GM15510 (cell line): ENCODE results near the gene RPS27.
A peak's percentile ranks its signal among the peaks of the same experiment; 100 is the strongest.

Experiments
- POLR2A ChIP-seq: IDR thresholded peaks from 3 replicates; pipeline ENCODE4 v1.6.1; 2011; ENCODE audit warnings: borderline replicate concordance; ENCODE audit not compliant: insufficient read length; ENCODE audit errors: extremely low read depth

RPS27 gene

GRCh38 chr1:153990468-153991150, at the start of gene RPS27:
TSS of gene RPS27 (plus strand) at chr1:153990762. CDS start at chr1:153990797, 35 bp downstream.
- TF ChIP-seq POLR2A: peak; percentile 100

- TF ChIP-seq POLR2A: no peak
Measured at GRCh38 chr1:153941826-153942725, 48.5 kb upstream of the RPS27 start.

GRCh38 chr1:153942766-153943549, 47.6 kb upstream of the RPS27 start:
- TF ChIP-seq POLR2A: no peak

DNA sequence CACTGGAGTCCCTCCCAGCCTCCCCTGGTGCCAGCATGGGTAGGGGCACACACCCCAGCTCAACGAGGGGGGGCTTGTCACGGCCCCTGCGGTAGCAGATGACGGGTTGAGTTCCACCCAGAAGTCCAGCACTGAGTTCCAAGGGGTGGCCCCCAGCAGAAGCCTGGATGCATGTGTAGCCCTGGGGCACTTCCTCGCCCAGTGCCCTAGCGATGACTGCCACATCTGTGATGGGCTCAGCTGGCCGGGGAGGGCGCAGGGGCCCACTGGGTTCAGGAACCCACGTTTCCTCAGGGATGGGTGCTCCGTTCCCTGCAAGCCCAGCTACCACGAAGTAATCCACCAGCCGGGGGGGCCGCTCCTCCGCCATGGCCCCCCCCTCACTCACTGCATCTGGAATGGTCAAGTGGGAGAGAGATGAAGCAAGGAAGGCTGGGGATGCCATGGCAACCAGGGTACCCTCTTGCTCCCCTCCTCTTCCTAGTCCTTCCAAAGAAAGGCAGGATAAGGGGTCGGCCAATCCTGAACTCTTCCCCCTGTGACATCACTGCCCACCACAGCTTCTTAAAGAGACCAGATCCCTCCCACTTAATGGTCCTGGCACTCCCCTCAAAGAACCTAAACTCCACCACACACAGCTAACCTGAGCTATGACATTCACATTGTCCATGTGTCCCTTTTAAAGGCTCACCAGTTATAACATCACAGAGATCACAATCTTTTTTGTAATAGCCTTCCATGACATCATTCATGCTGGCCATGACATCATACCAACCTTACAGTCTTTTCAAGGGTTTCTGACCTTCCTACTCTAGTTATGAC, 46.3 kb upstream of the RPS27 start:
- no peak for TF ChIP-seq POLR2A

GRCh38 chr1:153944827-153945117, 45.8 kb upstream of the RPS27 start:
- no peak for TF ChIP-seq POLR2A

- peak; percentile 65 for TF ChIP-seq POLR2A
Measured at GRCh38 chr1:153945131-153945794, 45.3 kb upstream of the RPS27 start.

DNA sequence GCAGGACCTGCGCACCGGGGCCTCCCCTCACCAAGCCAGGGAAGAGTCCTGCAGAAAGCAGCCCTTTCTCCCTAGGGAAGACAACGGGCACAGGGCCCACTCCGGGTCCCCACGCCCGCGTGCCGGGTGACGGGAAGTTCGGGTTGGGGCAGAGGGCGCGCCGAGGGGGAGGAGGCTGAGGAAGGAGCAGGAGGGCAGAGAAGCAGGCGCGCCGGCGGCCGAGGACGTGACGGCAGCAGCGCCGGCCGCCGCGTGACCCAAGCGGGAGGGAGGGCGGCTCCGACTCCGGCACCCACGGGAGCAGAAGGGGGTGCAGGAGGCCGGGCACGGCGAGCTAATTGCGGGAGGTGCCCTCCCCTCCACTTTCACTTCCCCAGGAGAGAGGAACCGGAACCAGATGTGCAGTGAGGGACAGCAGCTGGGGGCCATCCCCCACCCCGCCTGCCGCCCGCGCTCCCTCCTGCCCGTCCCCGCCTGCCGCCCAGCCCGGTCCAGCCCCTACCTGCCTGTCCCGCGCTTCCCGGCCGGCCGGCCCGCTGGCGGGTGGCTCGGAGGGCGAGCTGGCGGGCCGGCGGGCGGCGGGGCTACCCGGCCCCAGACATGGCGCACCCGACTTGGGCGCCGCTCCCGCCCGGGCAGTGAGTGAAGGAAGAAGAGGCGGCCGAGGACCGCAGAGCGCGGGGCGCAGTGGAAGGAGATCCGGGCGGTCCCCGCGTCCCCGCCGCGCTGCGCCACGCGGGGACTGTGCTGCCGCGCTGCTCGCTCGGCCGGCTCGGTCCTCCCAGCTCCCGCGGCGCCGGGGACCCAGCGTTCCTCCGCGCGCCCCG, 44.6 kb upstream of the RPS27 start:
- peak; percentile 66 for TF ChIP-seq POLR2A

DNA sequence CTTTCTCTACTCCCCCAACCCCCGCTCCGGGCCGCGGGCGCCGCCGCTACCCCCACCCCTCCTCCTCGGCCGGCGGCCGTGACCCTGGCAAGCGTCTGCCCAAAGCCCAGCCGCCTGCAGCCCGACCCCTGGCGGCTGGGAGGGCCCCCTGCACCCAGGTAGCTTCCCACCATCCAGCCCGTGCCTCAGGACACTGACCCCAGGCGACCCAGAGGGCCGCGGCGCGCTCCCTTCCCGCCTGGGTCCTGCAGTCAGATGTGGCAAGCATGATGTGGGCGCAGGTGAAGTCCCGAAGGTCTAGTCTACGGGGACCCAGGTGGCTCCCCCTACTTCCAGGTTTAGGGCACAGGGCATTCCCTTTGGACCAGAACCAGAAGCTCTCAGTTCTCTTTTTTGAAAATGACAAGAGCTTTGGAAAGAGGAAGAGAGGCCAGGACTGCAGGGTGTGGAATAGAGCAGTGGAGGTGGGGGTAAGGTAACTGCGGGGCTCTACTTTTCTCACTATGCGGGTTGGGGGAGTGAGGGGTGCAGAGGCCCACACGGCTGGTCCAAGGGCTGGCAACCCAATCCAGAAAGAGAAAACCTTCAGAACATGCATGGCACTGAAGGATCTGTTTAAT, 43.8 kb upstream of the RPS27 start, which contains the start of gene DENND4B:
DENND4B (minus strand) TSS at position 97 of the 620 bp plus-strand sequence. CDS start 2,344 bp downstream, outside the sequence.
- peak; percentile 38 for TF ChIP-seq POLR2A

- TF ChIP-seq POLR2A: no peak
Measured at GRCh38 chr1:153951183-153951582, 39.4 kb upstream of the RPS27 start.

- TF ChIP-seq POLR2A: no peak
Measured at GRCh38 chr1:153951801-153952200, 38.8 kb upstream of the RPS27 start.

DNA sequence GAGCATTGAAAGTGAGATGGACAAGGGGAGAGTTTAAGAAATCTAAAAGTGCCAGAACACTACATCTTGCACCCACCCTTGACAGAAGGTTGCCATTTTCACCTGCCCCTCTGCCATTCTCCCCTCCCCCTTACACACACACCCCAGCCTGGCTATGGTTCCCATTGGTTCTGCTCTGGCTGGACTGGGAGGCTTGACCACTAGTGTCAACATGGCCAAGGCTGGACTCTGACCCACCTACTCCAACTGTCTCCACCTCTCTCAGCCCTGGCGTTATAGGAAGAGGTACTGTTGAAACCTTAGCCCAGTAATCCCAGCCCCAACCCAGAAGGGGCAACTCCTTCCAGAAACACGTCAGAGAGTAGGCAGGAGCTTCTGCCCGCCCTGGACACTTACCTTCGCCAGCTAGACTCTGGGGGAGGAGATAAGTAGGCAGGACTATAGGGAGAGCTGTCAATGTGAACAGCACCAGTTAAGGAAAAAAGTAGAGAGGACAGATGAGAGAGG, 36.6 kb upstream of the RPS27 start:
- TF ChIP-seq POLR2A: no peak

DNA sequence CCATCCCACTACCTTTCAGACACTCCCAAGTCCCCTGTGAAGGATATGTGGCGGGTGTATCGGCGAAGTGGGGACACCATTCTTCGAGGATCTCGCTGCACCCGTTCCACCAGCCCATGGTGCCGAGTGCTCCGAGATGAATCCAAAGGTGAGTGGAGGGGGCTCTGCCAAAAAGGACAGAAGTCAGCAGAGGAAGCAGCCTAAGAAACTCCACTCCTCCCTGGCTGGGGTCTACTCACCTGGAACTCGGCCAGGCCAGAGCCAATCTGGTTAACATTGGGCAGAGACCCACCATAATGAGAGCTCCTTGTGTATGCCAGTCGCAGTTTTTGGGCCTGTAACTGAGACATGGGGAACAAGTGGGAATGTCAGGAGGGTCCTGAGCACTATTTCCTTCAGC, 35.7 kb upstream of the RPS27 start:
- no peak for TF ChIP-seq POLR2A
